ENCODE results near the gene EIF3F. TPM values are rescaled to one million over a fixed set of nuclear protein-coding genes. Genes with fewer than 3 reads are reported as not detected.

EIF3F gene
- total and polyA plus RNA-seq, 2 of the 4 experiments (the other 2 are of a cell fraction), result 279 to 306 TPM

DNA sequence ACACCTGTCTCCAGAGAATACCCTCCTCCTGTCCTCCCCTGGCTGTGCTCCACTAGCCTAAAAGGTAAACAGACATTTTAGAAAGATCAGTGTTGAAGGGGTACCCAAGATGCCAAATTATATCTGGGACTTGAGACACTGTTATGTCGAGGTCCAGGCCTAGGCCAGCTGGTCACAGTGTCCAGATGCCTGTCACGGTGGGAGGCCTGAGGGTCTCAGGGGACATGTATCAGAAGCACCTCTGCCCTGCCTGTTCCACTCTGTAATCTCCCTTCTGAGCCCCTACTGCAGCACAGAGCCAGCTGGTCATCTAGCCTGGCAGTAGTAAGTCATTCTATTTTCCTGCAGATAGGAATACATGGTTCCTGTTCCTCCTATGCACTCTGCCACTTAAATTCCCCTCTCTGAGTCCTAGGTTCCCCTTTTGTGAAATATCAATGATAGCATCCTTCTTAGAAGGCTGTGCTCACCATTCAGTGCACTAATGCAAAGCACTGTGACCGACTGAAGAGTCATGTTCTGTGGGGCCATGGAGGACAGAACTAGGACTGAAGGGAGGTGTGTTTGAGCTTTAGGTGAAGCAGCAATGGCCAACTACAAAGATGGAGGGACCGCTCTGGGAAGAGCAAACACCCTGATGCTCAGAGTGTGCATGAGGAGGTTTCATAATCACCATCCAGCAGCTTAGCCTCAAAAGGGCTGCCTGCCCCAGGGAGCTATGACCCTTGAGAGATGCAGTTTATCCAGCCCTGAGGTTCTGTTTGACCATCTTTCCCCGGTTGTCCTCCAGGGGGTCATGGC lies 49.1 kb downstream of the EIF3F start:
- CTCF ChIA-PET, result interaction anchor here (1.3 kb wide), 1 partner anchor 63 kb away, joined by 4 read pairs; no protein-coding TSS in a partner anchor
- in situ Hi-C loops (cut with MboI; ENCODE audit: low sequenced_read_pairs) (loop anchor here (10.0 kb wide), 1 partner anchor 59 kb away; no protein-coding TSS in a partner anchor), dilution Hi-C loops (cut with HindIII; ENCODE audit: low sequenced_read_pairs, unreplicated experiment) (no loop called here), intact Hi-C loops (cut with micrococcal nuclease) (no loop called here)
- no peak overlapping the region for H2BK20ac ChIP-seq (ENCODE audit: low read depth, low read length)
- 0 out of 2 replicates have a peak, but pooled peaks cover 1% of the 10 kb centered on the region for H3K4me1 ChIP-seq (ENCODE audit: control insufficient read depth, insufficient read depth, low read length)
- H3K27me3 ChIP-seq (ENCODE audit: control insufficient read depth, insufficient read depth, low read length), result peaks cover 6% of the 10 kb centered on the region; the same call in 1 of the 2 replicates
- no peak overlapping the region for H3K4me3 ChIP-seq (ENCODE audit: insufficient read depth, low read depth, low read length)
- DNase-seq (no peak), ATAC-seq (ENCODE audit: low read depth) (no peak)
- H3K36me3 ChIP-seq (ENCODE audit: control insufficient read depth, insufficient read depth, low read length), result no peaks in the 10 kb centered on the region
- H3K27ac ChIP-seq (ENCODE audit: insufficient read depth, low read length), result no peak overlapping the region
- no peak overlapping the region for H2AK9ac ChIP-seq (replicated peaks; ENCODE audit: low read depth, low read length, poor library complexity)
- H4K5ac ChIP-seq (ENCODE audit: low read depth, low read length), result no peak overlapping the region
- no peak overlapping the region for H3K4me2 ChIP-seq (ENCODE audit: low read depth, low read length)
- H3K56ac ChIP-seq (ENCODE audit: extremely low read depth, insufficient read depth, low read length), result no peak overlapping the region
- no peak overlapping the region for H3K18ac ChIP-seq (ENCODE audit: low read depth, low read length)
- TF ChIP-seq SMC3 (IDR thresholded peaks at IDR 0.05; ENCODE audit: low read depth, low read length) (no peak), POLR2A (IDR thresholded peaks at IDR 0.05; ENCODE audit: low read depth, low read length) (no peak), FOS (IDR thresholded peaks at IDR 0.05; ENCODE audit: low read depth, low read length) (no peak), ELK1 (IDR thresholded peaks at IDR 0.05; ENCODE audit: borderline replicate concordance, low read depth, low read length) (no peak), BHLHE40 (IDR thresholded peaks at IDR 0.05; ENCODE audit: low read depth, low read length) (no peak)
- TF ChIP-seq, protein P1, sequence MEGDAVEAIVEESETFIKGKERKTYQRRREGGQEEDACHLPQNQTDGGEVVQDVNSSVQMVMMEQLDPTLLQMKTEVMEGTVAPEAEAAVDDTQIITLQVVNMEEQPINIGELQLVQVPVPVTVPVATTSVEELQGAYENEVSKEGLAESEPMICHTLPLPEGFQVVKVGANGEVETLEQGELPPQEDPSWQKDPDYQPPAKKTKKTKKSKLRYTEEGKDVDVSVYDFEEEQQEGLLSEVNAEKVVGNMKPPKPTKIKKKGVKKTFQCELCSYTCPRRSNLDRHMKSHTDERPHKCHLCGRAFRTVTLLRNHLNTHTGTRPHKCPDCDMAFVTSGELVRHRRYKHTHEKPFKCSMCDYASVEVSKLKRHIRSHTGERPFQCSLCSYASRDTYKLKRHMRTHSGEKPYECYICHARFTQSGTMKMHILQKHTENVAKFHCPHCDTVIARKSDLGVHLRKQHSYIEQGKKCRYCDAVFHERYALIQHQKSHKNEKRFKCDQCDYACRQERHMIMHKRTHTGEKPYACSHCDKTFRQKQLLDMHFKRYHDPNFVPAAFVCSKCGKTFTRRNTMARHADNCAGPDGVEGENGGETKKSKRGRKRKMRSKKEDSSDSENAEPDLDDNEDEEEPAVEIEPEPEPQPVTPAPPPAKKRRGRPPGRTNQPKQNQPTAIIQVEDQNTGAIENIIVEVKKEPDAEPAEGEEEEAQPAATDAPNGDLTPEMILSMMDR (conservative IDR thresholded peaks at IDR 0.05; ENCODE audit: low read depth, low read length), result no peak
- no peaks in the 10 kb centered on the region for H3K9me3 ChIP-seq (ENCODE audit: control insufficient read depth, insufficient read depth, low read length)
- H3K14ac ChIP-seq (replicated peaks; ENCODE audit: low read depth, low read length), result no peak overlapping the region
- H4K8ac ChIP-seq (ENCODE audit: low read depth in 2 of 2, low read length in 2 of 2), result no peak overlapping the region
- BruUV-seq (replicated peaks), result no TSS peak
- no peak overlapping the region for H2BK120ac ChIP-seq (ENCODE audit: low read depth, low read length)
- no peaks in the 10 kb centered on the region for H3K79me1 ChIP-seq (ENCODE audit: low read depth in 1 of 2, low read length in 2 of 2)
- H3K9ac ChIP-seq (ENCODE audit: low read depth, low read length), result no peak overlapping the region
- H4K91ac ChIP-seq (ENCODE audit: insufficient read depth, low read depth, low read length), result no peak overlapping the region
- H3K4ac ChIP-seq (ENCODE audit: low read depth, low read length), result no peak overlapping the region
- WGBS, 2 experiments (ENCODE audit: extremely low coverage in 2 of 2, insufficient read length in 1 of 2), result 73% methylated on average over 2 of the region's 5 CpGs; no CpG with 5 or more reads in 1 of the 2 experiments
- H3K23ac ChIP-seq (ENCODE audit: low read depth, low read length), result no peak overlapping the region
- no peak overlapping the region for H2BK5ac ChIP-seq (ENCODE audit: low read depth, low read length, poor library complexity, severe bottlenecking)
- no peak overlapping the region for H2AFZ ChIP-seq (replicated peaks; ENCODE audit: low read length, poor library complexity)
- no peaks in the 10 kb centered on the region for H4K20me1 ChIP-seq (ENCODE audit: insufficient read depth, low read length)
- no peak overlapping the region for H2AK5ac ChIP-seq (ENCODE audit: low read depth, low read length)
- POLR2A ChIA-PET (ENCODE audit: unreplicated experiment), result no interaction called here
- H3K9me1 ChIP-seq (ENCODE audit: insufficient read depth, low read length), result no peaks in the 10 kb centered on the region
- no peak overlapping the region for H2BK15ac ChIP-seq (ENCODE audit: low read depth, low read length)
